Testis (tissue), 2 donors: ENCODE results near the gene EFNA5.

ENCODE experiments used
- CTCF ChIP-seq, 3 experiments: fragments of 450-650 bp in 2 of 3; fragments of 200-600 bp in 1 of 3; sonication (generic) in 1 of 3; IDR thresholded peaks; one replicate each; pipeline ENCODE4 v1.5.1; 2016 to 2019; ENCODE audit warnings: antibody characterized with exemption in 3 of 3, mild to moderate bottlenecking in 2 of 3, moderate library complexity in 1 of 3
- POLR2A ChIP-seq: fragments of 450-650 bp; IDR thresholded peaks from one replicate; pipeline ENCODE4 v1.6.1; 2017; ENCODE audit warnings: antibody characterized with exemption, mild to moderate bottlenecking, moderate library complexity

GRCh38 chr5:107605596-107606125, 65.1 kb downstream of the EFNA5 start:
- no peak for TF ChIP-seq CTCF (IDR thresholded peaks at IDR 0.05)
- no peak for TF ChIP-seq POLR2A
